D341Med (cell line): ENCODE data around the gene TMEM222.

Source experiments
- DNase-seq: peaks from one replicate; pipeline ENCODE4 v3.0.0; 2012; ENCODE audit warnings: low spot score

Gene TMEM222

GRCh38 chr1:27359822-27360158 lies 37.8 kb downstream of the TMEM222 start:
- DNase-seq, result no peak

- DNase-seq, result no peak
These were observed 38.4 kb downstream of the TMEM222 start for GRCh38 chr1:27360159-27361043.

GRCh38 chr1:27361044-27361402 lies 39.1 kb downstream of the TMEM222 start:
- no peak for DNase-seq

DNA sequence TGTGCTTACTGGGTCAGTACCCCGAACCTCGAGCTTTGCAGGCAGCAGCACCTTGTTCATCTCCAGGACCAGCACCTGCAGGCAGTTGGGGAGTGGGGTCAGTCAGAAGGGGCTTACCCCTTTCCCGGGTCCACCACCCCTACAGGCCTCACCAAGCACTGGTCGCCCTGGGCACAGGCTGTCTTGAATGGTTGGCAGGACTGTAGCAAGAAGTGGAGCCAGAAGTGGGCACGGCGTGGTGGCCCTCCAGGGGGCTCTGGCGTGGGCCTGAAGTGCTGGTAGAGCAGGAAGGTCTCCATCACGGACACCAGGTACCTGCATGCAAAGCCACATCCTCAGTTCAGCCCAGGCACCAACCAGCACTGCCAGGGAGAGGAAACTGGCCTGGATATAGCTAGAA lies 39.6 kb downstream of the TMEM222 start:
- DNase-seq, result no peak

DNA sequence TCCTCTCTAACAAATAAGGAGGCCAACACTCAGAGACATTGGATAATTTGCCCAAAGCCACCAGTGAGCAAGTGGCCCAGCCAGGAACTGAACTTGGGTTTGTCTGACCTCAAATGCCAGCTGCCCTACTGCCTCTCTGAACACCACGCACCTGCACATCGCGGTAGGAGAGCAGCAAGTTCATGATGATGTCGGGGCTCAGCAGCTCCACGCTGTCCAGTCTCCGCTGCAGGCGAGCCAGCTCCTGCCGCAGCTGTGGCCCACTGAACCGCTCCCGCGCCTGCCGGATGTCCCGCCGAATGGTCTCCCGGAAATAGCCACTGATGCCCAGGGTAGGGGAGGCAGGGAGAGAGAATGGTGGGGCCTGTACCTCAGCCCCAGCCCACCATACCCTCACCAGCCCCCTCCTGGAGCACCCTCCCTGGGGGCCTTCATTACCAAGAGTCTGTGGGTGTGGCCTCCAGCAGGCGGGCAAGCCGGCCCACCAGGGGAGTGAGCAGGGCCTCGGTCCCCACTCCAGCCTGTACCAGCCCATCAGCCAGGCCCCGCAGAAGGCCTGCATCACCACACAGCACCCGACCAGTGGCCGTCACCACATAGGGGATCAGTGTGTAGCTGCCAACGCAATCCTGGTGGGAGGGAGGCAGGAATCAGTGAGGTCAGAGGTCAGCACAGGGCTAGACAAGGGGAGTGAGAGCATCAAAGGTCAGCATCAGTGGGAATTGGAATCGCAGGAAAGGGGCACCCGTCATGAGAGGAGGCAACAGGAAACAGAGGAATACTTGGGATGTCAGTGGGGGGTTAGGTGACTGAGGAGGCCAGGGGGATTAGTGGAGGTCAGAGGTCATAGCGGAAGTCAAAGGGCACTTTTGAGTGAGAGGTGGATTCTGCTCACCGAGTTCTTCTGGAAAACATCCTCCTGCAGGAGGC lies 42.1 kb downstream of the TMEM222 start:
- DNase-seq, result no peak

GRCh38 chr1:27364696-27365371 lies 42.9 kb downstream of the TMEM222 start:
- no peak for DNase-seq

DNA sequence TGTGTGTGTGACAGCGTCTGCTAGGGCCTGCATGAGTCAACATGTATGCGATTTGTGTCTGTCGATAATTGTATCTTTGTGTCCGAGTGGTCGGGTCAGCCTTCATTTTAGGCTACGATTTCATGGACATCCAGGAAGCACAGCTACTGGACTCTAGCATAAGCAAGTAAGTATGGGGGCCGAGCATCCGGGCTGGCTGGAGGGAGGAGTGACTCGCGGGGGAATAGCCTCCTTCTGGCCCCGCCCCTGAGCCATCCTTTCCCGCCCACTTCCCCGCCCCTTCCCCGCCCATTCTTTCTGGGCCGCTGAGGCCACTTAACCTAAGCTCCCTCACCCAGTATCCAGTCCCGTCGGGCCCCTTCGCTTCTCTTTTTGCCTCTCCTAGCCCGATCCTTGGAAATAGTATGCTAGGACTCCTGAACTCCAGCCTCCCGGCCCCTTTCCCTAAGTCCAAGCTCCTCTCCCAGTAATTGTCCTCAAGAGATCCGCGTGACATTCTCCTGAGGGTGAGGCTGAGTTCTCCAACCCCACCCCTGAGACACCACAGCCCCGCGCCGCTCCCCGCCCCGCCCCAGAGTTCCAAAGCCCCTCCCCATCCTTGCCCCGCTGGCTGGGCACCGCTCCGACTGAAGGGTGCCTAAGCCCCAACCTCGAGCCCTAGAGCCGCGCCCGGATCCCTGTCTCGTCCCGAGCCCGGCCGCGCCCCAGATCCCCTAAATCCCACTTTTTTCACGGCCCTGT lies 43.6 kb downstream of the TMEM222 start:
- peak; percentile 90 for DNase-seq

GRCh38 chr1:27366113-27366410 lies 44.1 kb downstream of the TMEM222 start:
- DNase-seq, result peak; percentile 83

DNA sequence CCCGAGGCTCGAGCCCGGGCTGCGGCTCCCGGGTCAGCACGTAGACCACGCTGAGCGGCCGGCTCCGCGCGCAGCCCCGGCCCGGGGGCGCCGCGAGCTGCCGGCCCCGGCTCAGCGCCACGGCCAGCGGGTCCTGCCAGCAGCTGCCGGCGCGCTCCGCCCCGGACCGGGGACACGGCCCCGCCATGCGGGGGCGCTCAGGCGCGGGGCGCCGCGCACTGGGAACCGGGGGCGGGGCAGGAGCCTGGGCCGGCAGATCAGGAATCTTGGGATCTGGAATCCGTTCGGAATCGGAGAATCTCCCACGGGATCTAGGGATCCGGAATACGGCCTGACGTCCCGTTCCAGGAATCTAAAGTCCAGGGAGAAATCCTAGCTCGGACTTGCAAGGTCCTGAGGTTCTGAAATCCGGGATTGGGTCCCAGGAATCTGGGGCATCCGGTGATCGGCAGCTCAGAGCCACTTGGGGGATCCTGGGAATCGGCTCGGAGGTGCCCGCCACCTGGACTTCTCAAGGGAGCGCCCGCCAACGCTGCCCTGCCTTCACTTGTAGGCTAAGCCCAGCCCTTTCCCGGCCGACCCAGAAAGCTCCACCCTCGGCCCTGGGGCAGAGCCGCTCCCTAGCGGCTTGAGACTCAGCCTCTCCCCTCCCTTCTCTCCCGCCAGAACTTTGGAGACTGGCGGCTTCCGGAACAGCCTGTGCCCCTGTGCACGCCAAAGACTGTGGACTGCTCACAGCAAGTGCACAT lies 44.6 kb downstream of the TMEM222 start, which contains the start of gene MAP3K6:
MAP3K6 (minus strand) TSS at position 551 of the 749 bp plus-strand sequence; CDS start at position 187, 364 bp downstream.
- peak; percentile 89 for DNase-seq

DNA sequence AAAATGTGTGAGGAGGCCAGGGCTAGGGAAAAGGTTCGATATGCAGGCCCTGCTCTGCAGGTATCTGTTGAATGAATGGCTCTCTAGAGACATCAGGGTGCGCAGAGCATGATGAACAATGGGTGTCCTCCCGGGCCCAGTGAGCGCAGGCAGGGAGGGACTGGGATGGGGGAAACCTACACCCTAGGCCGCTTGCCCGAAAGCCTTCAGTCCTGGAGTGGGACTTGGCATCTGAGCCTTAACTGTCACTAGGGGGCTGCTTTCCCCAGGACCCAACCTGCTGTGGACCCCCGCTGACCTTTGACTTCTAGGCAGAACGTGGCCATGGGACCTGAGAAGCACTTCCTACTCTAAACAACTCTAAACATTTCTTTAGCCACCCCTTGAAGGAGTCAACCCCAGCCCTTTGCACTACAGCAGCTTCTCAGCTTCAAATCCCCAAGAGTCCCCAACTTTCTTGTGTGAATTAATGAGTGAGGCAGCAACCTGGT lies 45.2 kb downstream of the TMEM222 start:
- no peak for DNase-seq

GRCh38 chr1:27368869-27369582 lies 47.1 kb downstream of the TMEM222 start:
- no peak for DNase-seq

DNA sequence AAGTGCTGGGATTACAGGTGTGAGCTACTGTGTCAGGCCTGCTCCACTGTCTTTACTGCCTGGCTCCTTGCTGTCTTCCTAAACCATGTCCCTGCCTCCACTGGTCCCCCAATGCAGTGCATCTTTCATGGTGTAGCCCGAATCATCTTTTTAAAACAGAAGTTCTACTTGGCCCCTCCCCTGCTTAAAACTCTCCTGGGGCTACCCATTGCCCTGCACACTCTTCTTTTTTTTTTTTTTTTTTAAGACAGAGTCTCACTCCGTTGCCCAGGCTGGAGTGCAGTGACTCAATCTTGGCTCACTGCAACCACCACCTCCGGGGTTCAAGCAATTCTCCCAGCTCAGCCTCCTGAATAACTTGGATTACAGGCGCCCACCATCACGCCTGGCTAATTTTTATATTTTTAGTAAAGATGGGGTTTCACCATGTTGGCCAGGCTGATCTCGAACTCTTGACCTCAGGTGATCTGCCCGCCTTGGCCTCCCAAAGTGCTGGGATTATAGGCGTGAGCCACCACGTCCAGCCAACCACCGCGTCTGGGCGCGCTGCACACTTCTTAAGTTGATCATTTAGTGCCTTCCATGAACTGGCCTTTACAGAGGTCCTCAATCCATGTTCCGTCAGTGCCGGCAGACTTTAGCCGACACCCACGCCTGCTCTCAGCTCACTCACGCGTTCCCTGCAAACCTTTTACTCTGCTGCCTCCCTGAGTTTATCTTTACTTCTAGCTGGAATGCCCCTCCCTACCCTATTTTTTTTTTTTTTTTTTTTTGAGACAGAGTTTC lies 50.3 kb downstream of the TMEM222 start:
- DNase-seq, result no peak

- DNase-seq, result no peak
These were observed 51.1 kb downstream of the TMEM222 start for GRCh38 chr1:27372808-27373690.

DNA sequence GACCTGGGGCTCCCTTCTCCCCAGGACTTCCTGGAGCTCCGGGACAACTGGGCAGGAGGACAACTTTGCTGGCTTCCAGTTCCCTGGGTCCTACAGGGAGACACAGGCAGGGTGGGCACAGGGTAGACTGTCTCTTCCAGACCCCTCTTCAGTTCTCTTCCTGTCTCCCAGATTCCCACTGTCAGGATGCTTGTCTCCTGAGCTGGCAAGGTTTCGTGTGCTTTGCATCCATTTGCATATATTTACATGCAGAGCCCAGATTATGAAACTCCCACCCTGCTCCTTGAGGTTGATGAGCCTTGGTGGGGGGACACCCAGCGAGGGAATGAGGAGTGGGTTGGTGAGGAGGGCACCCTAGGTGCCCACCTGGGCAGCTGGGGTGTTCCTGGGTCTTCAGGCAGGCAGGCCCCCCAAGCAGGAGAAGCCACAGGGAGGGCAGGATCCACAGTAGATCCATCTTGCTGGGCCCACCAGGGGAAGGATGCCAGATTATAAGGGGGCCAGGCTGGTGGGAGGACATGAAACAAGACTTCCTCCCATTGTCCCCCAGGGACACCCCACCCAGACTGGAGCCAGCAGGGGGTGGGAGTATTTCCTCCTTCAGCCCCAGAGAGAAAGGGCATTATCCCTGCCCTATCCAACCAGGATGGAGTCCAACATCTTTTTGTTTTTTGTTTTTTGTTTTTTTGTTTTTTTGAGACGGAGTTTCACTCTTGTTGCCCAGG lies 52.6 kb downstream of the TMEM222 start, which contains the start of gene FCN3:
FCN3 (minus strand) TSS at position 463 of the 725 bp plus-strand sequence; CDS start at position 457, 6 bp downstream.
- DNase-seq, result no peak

GRCh38 chr1:27377760-27378495 lies 56.0 kb downstream of the TMEM222 start:
- no peak for DNase-seq

DNA sequence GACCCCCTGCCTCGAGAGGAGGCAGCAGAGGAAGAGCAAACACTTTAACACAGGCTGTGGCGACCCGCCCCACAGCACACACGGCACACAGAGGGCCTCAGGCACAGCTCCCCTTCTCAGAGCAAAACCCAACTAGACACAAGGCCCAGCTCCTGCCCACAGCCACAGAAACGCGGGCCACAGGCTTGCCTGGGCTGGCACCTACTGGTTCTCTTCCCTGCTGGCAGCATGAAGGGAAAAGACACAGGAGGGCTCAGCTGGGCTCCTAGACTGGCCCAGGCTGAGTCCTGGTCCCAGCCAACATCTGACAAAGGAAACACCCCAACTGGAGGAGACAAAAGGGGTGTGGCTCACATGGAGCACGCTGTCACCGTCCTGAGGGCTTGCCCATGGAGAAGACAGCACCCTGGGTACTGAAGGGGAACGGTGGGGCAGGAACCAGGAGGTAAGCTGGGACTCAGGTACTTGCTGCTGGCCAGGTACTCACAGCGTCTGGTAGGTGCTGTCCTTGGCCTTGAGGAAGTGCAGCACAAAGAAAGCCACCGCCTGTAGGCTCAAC lies 57.7 kb downstream of the TMEM222 start:
- no peak for DNase-seq

DNA sequence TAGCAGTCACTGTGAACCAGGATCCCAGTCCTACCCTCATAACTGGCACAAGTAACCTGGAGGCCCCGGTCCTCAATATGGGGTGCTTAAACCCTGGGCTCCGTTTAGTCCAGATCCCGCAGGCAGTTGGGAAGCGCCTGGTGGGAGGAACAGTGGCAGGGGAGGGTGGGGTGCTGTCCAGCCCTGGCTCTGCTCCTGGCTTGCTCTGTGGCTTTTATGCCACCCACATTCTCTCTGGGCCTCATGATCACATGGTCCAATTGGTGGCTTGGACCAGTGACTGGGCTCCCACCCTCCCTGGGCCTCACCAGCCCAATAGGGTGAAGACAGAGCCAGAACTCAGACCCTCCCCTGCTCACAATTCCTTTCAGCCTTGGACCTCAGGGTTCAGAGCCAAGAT lies 58.3 kb downstream of the TMEM222 start:
- no peak for DNase-seq
